Neuronal stem cell (in vitro differentiated cells): Measurements from ENCODE around the gene KCTD2. TPM values are rescaled to one million over a fixed set of nuclear protein-coding genes. Genes with fewer than 3 reads are reported as not detected.

Source experiments
- DNase-seq: peaks from one replicate; pipeline ENCODE4 v3.0.0-alpha.2; 2013; ENCODE audit warnings: low spot score
- H2AFZ ChIP-seq: one replicate; pipeline ENCODE4 v1.6.1; 2013; ENCODE audit warnings: mild to moderate bottlenecking, low read length, inconsistent platforms
- H2AK5ac ChIP-seq: 2 replicates; pipeline ENCODE4 v1.6.1; 2013; ENCODE audit warnings: low read depth, mild to moderate bottlenecking, inconsistent platforms, low read length, moderate library complexity, mixed read lengths
- H2BK120ac ChIP-seq: 2 replicates; pipeline ENCODE4 v1.6.1; 2013; ENCODE audit warnings: low read depth, mild to moderate bottlenecking, inconsistent platforms, low read length, moderate library complexity, mixed read lengths
- H2BK12ac ChIP-seq: one replicate; pipeline ENCODE4 v1.6.1; 2013; ENCODE audit warnings: low read length, inconsistent platforms
- H2BK15ac ChIP-seq: 2 replicates; pipeline ENCODE4 v1.6.1; 2013; ENCODE audit warnings: mild to moderate bottlenecking, low read length, inconsistent platforms, mixed read lengths
- H2BK5ac ChIP-seq: one replicate; pipeline ENCODE4 v1.6.1; 2013; ENCODE audit warnings: inconsistent platforms, mild to moderate bottlenecking, low read length, moderate library complexity
- H3K14ac ChIP-seq: one replicate; pipeline ENCODE4 v1.6.1; 2013; ENCODE audit warnings: low read length, inconsistent platforms
- H3K18ac ChIP-seq: 2 replicates; pipeline ENCODE4 v1.6.1; 2013; ENCODE audit warnings: low read length, inconsistent platforms
- H3K23ac ChIP-seq: 2 replicates; pipeline ENCODE4 v1.6.1; 2013; ENCODE audit warnings: low read depth, mild to moderate bottlenecking, mixed read lengths, low read length, inconsistent platforms; ENCODE audit not compliant: poor library complexity
- H3K27ac ChIP-seq: replicated peaks from 3 replicates; pipeline ENCODE4 v1.5.1; 2013; ENCODE audit warnings: low read length, inconsistent platforms
- H3K27me3 ChIP-seq, 3 experiments: 2 replicates each; pipeline ENCODE4 v1.6.1; 2013; ENCODE audit warnings: low read length in 3 of 3, mild to moderate bottlenecking in 2 of 3, inconsistent platforms in 1 of 3, low read depth in 1 of 3, mixed read lengths in 1 of 3, moderate library complexity in 1 of 3; ENCODE audit not compliant: control insufficient read depth in 3 of 3, insufficient read depth in 3 of 3
- H3K36me3 ChIP-seq, 2 donors: replicated peaks in 1 of 2; 2 replicates each; pipeline ENCODE4 v1.6.1; 2013; ENCODE audit warnings: low read length in 2 of 2; ENCODE audit not compliant: control insufficient read depth in 2 of 2, insufficient read depth in 2 of 2
- H3K4ac ChIP-seq: 2 replicates; pipeline ENCODE4 v1.6.1; 2013; ENCODE audit warnings: inconsistent platforms, mild to moderate bottlenecking, low read length, moderate library complexity
- H3K4me1 ChIP-seq, 2 donors: 1 replicate in 1 of 2; 2 replicates in 1 of 2; pipeline ENCODE4 v1.6.1; 2013; ENCODE audit warnings: low read length in 2 of 2, low read depth in 1 of 2; ENCODE audit not compliant: control insufficient read depth in 2 of 2, insufficient read depth in 1 of 2
- H3K4me2 ChIP-seq: one replicate; pipeline ENCODE4 v1.6.1; 2013; ENCODE audit warnings: mild to moderate bottlenecking, low read length, inconsistent platforms; ENCODE audit not compliant: insufficient read depth, poor library complexity, severe bottlenecking
- H3K4me3 ChIP-seq, 2 donors: 2 replicates each; pipeline ENCODE4 v1.5.1; 2013; ENCODE audit warnings: low read length in 2 of 2, mild to moderate bottlenecking in 2 of 2, inconsistent platforms in 1 of 2, moderate library complexity in 1 of 2
- H3K79me1 ChIP-seq: one replicate; pipeline ENCODE4 v1.6.1; 2013; ENCODE audit warnings: low read depth, mild to moderate bottlenecking, inconsistent platforms, low read length, moderate library complexity
- H3K9ac ChIP-seq: one replicate; pipeline ENCODE4 v1.6.1; 2013; ENCODE audit warnings: mild to moderate bottlenecking, low read depth, low read length, inconsistent platforms; ENCODE audit not compliant: poor library complexity
- H3K9me3 ChIP-seq, 2 donors: replicated peaks in 1 of 2; 2 replicates each; pipeline versions ENCODE3 to v1.6.1; 2013; ENCODE audit warnings: low read length in 2 of 2, mild to moderate bottlenecking in 2 of 2, inconsistent platforms in 1 of 2, low read depth in 1 of 2, mixed read lengths in 1 of 2, moderate library complexity in 1 of 2; ENCODE audit not compliant: control insufficient read depth in 2 of 2, insufficient read depth in 1 of 2
- H4K8ac ChIP-seq: one replicate; pipeline ENCODE4 v1.6.1; 2013; ENCODE audit warnings: low read depth, mild to moderate bottlenecking, inconsistent platforms, low read length, moderate library complexity
- H4K91ac ChIP-seq: one replicate; pipeline ENCODE4 v1.6.1; 2013; ENCODE audit warnings: low read length, low read depth, mild to moderate bottlenecking, inconsistent platforms; ENCODE audit not compliant: poor library complexity
- WGBS, 2 donors: extraction: QIAGEN DNeasy Blood & Tissue Kit; methylation state at CpG; one replicate each; pipeline ENCODE4 v1.1.7; 2013; ENCODE audit warnings: missing lambda C conversion rate in 2 of 2, mixed read lengths in 1 of 2; ENCODE audit not compliant: insufficient read length in 2 of 2, insufficient replicate concordance in 1 of 2; ENCODE audit errors: extremely low coverage in 2 of 2; 5-methylcytosine and 5-hydroxymethylcytosine counted together
- polyA plus RNA-seq, 2 experiments: library from polyadenylated mRNA; stranded (reverse); fragments of 200-250 nt; gene quantifications; one replicate each; pipeline ENCODE4 v1.2.3, GENCODE V29; 2013

KCTD2 gene
- polyA plus RNA-seq (2013, experiment 1 of 2): 24.7 TPM
- polyA plus RNA-seq (2013, experiment 2 of 2): 24.7 TPM

GRCh38 chr17:75046407-75047289 is at the start of gene KCTD2, which contains the start of gene ATP5PD:
TSS of gene KCTD2 (plus strand) at chr17:75047225. CDS start at chr17:75047251, 26 bp downstream.
TSS of gene ATP5PD (minus strand) at chr17:75046969. CDS start at chr17:75042650, 4,319 bp downstream.
- Histone ChIP-seq H2BK12ac (peak within 1 kb of the TSS; percentile 58), H3K4me3 (peak within 1 kb of the TSS; percentile 92 to 99), H3K4ac (no peak within 1 kb of the TSS), H2BK5ac (peak within 1 kb of the TSS; percentile 82), H3K4me2 (peak within 1 kb of the TSS; percentile 98), H3K9me3 (no peaks in the 10 kb centered on the region), H3K27me3 (no peaks in the 10 kb centered on the region), H3K9ac (peak within 1 kb of the TSS; percentile 98), H3K23ac (peak within 1 kb of the TSS; percentile 99), H2BK120ac (no peak within 1 kb of the TSS), H3K79me1 (peaks cover 3% of the 10 kb centered on the region), H3K18ac (peak within 1 kb of the TSS; percentile 99), H3K14ac (peak within 1 kb of the TSS; percentile 91), H3K27ac (peak within 1 kb of the TSS; percentile 79), H3K4me1 (peaks cover 7 to 8% of the 10 kb centered on the region in 2 donors), H4K8ac (peak within 1 kb of the TSS; percentile 65), H2AK5ac (peak within 1 kb of the TSS; percentile 21), H2AFZ (peak within 1 kb of the TSS; percentile 97), H3K36me3 (peaks cover 8 to 39% of the 10 kb centered on the region in 2 donors), H4K91ac (no peak within 1 kb of the TSS), H2BK15ac (no peak within 1 kb of the TSS)
- peak; percentile 94 for DNase-seq
- no CpG with 5 or more reads among the region's 72 CpGs for WGBS, 2 donors

- no CpG with 5 or more reads among the region's 6 CpGs for WGBS, 2 donors
- no peaks in the 10 kb centered on the region for H3K27me3 ChIP-seq
These were observed 48.2 kb upstream of the KCTD2 start for GRCh38 chr17:74998783-74999182.

GRCh38 chr17:74999523-74999922 is 47.5 kb upstream of the KCTD2 start:
- Histone ChIP-seq H3K9ac (no peak overlapping the region), H4K91ac (no peak overlapping the region), H3K9me3 (no peaks in the 10 kb centered on the region), H3K4me3 (no peak overlapping the region), H3K79me1 (no peaks in the 10 kb centered on the region), H2BK120ac (no peak overlapping the region), H2BK12ac (no peak overlapping the region), H3K4ac (no peak overlapping the region), H3K18ac (no peak overlapping the region), H2BK5ac (peak overlapping the region; percentile 48), H3K14ac (no peak overlapping the region), H3K36me3 (peaks cover 30 to 52% of the 10 kb centered on the region in 2 donors), H3K4me2 (no peak overlapping the region), H3K4me1 (no peaks in the 10 kb centered on the region), H3K27me3 (no peaks in the 10 kb centered on the region), H4K8ac (no peak overlapping the region), H2AK5ac (no peak overlapping the region), H3K23ac (no peak overlapping the region), H2BK15ac (no peak overlapping the region), H3K27ac (no peak overlapping the region), H2AFZ (no peak overlapping the region)
- WGBS, 2 donors: no CpG with 5 or more reads among the region's 4 CpGs
- no peak for DNase-seq

More at GRCh38 chr17:74998783-74999182, 48.2 kb upstream of the KCTD2 start:
- no peak overlapping the region for H2AK5ac ChIP-seq
- no peak overlapping the region for H3K18ac ChIP-seq
- no peak overlapping the region for H2BK120ac ChIP-seq
- no peak overlapping the region for H3K27ac ChIP-seq
- no peak overlapping the region for H3K4me3 ChIP-seq
- H3K36me3 ChIP-seq: peaks cover 28 to 49% of the 10 kb centered on the region in 2 donors
- H3K4ac ChIP-seq: no peak overlapping the region
- peaks cover 0 to 2% of the 10 kb centered on the region in 2 donors for H3K4me1 ChIP-seq
- H3K79me1 ChIP-seq: no peaks in the 10 kb centered on the region
- H2AFZ ChIP-seq: no peak overlapping the region
- H4K91ac ChIP-seq: no peak overlapping the region
- H3K14ac ChIP-seq: no peak overlapping the region
- H2BK12ac ChIP-seq: no peak overlapping the region
- H3K23ac ChIP-seq: no peak overlapping the region
- DNase-seq: no peak
- H3K4me2 ChIP-seq: no peak overlapping the region
- H4K8ac ChIP-seq: no peak overlapping the region
- H3K9me3 ChIP-seq: no peaks in the 10 kb centered on the region
- H2BK15ac ChIP-seq: no peak overlapping the region
- H2BK5ac ChIP-seq: no peak overlapping the region
- H3K9ac ChIP-seq: peak overlapping the region; percentile 50
